Stimulated activated CD8-positive, alpha-beta memory T cell treated with anti-CD3 and anti-CD28 coated beads, Interleukin-15, amount 100 ng/mL, for 1 hour (primary cell): ENCODE results near the gene TSHZ3.

ENCODE experiments used
- DNase-seq: peaks from one replicate; pipeline ENCODE4 v3.0.0-alpha.2; 2020; ENCODE audit warnings: low read depth

The TSHZ3 gene

DNA sequence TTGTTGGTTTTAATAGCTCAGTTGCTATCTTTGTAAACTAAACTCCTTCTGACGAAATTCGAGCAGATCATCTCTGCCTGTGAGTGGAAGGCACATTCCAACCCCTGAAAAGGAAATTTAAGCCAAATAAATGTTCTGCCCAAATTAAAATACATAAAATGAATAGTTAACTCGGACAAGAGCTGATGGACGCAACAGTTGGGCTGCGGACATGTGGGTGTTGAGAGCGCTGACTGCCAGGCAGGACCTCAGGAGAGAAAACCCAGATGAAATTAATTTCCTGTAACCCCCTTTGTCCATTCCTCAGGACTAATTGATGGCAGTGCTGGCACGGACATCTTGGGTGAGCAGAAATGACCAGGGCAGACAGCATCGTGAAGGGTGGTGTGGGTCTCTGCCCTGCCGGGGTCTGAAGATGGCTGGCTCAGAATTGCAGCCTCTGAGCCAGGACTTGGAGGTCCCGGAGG lies 86.5 kb downstream of the TSHZ3 start:
- no peak for DNase-seq

GRCh38 chr19:31261603-31262212 lies 87.5 kb downstream of the TSHZ3 start:
- no peak for DNase-seq

DNA sequence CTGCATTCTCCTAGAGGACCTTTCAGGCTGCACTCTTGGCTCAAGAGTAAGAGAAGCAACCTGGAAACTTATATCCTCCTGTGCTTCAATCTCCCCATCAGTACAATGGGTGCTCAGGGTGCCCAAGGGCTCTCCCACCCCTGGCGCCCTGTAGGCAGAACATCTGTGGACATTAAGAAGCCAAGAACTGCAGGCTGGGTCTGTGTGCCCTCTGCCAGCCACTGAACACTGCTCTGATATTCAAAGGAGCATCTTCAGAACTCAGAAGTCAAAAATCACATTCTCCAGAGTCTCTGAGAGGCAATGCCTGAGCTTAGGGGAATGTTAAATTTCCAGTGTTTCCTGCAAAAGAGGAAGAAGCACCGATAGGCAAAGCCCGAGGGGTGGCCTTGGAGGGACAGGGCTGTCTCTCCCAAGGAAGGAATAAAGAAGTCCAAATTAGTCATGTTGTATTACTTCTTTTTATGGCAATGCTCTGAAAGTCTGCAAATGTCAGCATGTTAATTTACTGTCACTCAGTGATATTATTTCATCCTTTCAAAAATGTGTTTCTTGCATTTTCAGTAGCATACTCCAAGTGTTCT lies 88.1 kb downstream of the TSHZ3 start:
- no peak for DNase-seq

DNA sequence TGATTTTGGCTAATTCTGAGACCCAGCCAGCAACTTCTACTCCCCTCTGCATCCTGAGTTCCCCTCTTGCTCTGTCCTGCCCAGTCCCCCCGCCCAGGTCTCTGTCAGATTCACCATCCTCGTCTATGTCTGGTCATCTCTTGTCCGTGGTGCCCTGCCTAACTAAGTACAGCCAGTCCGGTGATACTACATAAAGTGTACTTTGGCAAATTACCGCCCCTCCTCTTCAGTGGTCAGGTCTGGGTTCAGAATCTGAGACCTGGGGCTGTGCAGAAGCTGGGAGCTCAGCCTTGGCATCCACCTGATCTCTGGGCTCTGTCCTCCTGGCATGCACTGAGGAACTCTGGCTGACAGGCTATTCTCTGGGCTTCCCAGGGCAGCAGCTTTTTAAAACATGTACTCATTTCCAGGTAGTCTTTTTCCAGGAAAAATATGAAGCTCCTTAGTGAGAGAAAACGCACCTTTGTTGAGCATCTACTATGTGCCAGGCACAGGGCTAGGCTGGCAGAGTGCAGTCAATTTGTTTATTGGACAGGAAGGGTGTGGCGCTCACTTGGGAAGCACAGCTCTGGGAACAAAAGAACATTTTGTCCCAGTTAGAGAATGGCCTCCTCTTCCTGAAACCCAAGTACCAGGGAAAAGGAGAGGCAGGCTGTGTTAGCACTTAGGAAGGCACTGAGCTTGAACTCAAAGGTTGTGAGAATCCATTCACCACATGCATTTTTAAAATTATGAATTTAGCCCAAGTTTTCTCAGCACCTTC lies 88.9 kb downstream of the TSHZ3 start:
- DNase-seq = no peak

- DNase-seq = no peak
These were observed 90.8 kb downstream of the TSHZ3 start for GRCh38 chr19:31258211-31259052.

- no peak for DNase-seq
These were observed 91.7 kb downstream of the TSHZ3 start for GRCh38 chr19:31257426-31258130.

- DNase-seq = no peak
These were observed 92.2 kb downstream of the TSHZ3 start for GRCh38 chr19:31257025-31257424.

DNA sequence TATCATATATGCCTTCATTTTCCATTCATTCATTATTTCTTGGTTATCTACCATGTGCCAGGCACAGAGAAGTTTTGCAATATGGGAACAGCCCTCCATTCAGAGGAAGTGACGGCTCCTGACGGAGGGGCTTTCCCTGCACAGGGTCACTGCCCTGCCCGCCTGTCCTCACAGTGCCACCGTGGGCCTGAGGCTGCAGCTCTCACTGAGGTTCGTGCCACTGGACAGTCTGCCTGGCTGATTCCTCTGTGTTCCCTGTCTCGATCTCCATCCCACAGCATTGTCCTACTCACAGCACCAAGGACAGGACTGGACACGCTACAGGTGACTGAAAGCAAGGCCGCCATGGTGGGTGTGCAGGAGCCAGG lies 92.7 kb downstream of the TSHZ3 start:
- DNase-seq = no peak

DNA sequence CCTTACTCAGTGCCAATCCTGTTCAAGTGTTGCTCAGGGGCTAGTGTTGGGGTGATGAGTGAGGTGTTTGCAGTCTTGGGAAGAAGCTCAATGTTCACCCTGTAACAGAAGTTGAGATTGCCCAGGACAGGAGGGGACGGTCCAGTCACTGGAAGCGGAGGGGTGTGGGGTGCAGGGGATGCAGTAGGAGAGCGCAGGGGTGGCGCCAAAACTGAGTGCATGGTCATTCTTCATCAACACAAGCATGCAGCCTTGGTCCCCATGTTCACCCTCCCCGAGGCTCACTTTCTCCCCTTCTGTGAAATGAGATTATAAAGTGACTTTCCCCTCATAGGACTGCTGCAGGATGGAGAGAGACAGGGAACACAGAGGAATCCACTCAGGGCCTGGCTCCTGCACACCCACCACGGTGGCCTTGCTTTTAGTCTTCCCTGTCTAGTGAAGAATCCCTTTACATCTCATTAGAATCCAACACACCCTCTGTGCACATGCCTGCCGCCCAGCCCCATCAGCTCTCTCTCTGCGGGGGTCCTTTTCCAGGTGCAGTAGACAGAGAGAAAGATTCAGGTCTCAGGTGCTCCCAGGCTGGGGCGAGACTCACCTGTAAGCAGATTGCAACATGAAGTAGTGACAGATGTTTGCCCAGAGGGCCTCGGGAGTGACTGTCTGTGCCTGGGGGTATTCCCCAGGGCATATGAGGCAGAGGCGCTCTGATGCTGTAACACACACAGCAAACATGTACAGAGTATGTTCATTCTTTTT lies 93.2 kb downstream of the TSHZ3 start:
- no peak for DNase-seq

DNA sequence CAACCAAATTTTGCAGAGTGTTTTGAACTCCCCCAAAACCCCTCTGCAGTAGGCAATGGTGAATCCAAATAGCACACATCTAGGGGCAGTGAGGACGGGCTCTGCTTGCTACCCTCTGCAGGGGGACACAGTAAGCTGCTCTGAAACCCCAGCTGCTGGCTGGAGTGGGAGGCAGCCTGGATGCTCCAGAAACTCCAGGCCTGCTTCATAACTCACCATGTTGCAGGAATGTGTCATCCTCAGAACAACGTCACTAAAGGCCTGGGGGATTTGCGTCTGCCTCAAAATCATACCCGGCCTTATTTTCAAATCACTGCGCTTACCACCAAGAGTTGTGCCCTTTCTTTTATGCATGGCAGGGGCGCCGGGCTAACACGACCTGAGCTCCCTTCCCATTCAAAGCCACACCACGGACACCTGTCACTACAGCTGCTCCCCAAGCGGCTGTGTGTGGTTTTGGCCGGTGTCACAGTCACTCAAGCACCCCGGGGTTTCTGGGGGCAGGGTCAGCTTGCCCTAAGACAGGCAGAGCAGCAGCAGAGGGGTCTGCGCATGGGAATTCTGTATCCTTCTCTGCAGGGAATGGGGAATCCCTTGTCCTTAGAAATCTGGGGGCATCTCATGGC lies 93.9 kb downstream of the TSHZ3 start:
- no peak for DNase-seq

GRCh38 chr19:31254611-31255010 lies 94.6 kb downstream of the TSHZ3 start:
- no peak for DNase-seq

GRCh38 chr19:31254180-31254551 lies 95.1 kb downstream of the TSHZ3 start:
- DNase-seq = no peak

GRCh38 chr19:31253526-31254179 lies 95.6 kb downstream of the TSHZ3 start:
- DNase-seq = no peak

- no peak for DNase-seq
These were observed 96.8 kb downstream of the TSHZ3 start for GRCh38 chr19:31252441-31252840.

- no peak for DNase-seq
These were observed 100.0 kb downstream of the TSHZ3 start for GRCh38 chr19:31249217-31249616.

DNA sequence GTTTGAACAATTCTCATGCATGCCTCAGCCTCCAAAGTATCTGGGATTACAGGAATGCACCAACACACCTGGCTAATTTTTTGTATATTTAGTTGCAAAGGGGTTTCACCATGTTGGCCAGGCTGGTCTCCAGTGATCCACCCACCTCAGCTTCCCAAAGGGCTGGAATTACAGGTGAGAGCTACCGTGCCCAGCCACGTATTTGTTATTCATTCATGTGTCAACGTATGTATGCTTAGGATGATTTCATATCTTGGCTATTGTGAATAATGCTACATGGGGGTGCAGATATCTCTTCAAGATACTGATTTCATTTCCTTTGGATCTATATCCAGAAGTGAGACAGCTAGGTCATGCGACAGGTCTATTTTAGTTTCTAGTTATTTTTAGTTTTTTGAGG lies 113.4 kb downstream of the TSHZ3 start:
- DNase-seq = no peak

GRCh38 chr19:31233295-31233800 lies 115.9 kb downstream of the TSHZ3 start:
- no peak for DNase-seq

DNA sequence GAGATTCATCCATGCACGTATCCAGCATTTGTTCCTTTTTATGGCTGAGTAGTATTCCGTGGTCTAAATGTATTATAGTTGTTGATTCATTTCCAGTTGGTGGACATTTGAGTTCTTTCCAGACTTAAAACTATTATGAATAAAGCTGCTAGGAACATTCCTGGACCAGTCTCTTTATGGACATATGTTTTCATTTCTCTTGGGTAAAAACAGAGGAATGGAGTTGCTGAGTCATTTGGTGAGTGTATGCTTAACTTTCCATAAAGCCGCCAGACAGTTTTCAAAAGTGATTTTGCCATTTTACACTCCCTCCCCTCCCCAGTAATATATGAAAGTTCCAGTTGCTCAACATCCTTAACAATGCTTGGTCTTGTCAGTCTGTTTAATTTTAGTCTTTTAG lies 116.4 kb downstream of the TSHZ3 start:
- DNase-seq = no peak

- no peak for DNase-seq
These were observed 117.1 kb downstream of the TSHZ3 start for GRCh38 chr19:31232180-31232579.

GRCh38 chr19:31231237-31231636 lies 118.0 kb downstream of the TSHZ3 start:
- DNase-seq = no peak
